Naive thymus-derived CD8-positive, alpha-beta T cell (primary cell): Measurements from ENCODE around the gene VPS39. TPM values are rescaled to one million over a fixed set of nuclear protein-coding genes. Genes with fewer than 3 reads are reported as not detected.

Experiments used
- ATAC-seq, 2 donors: fragments of 150-1000 bp; cut with Tn5 transposase in 1 of 2; sonication (Bioruptor Pico), chemical (Tn5 transposase) in 1 of 2; 1 replicate in 1 of 2; 2 replicates in 1 of 2; pipeline ENCODE4 v1.10.0; 2021; ENCODE audit warnings: mild to moderate bottlenecking in 2 of 2, moderate library complexity in 2 of 2
- POLR2A ChIA-PET: fragments of 350-600 bp; sonication (Branson Sonifier 250); formaldehyde crosslinking; loops from one replicate; lab custom pipeline; 2021; ENCODE audit warnings: antibody characterized with exemption; lab: Charles Lee
- DNase-seq, 10 donors: peaks; one replicate each; pipeline versions ENCODE4 v3.0.0 to v3.0.0-alpha.2; 2020 to 2022
- H3K27ac Mint-ChIP-seq, 10 donors: one replicate each; pipeline ENCODE4 v1.8.0; 2020 to 2022; ENCODE audit warnings: mild to moderate bottlenecking in 10 of 10, mixed read lengths in 10 of 10, moderate library complexity in 4 of 10, inconsistent platforms in 1 of 10
- H3K27me3 Mint-ChIP-seq, 5 donors: one replicate each; pipeline ENCODE4 v1.8.0; 2021 to 2022; ENCODE audit warnings: mixed read lengths in 5 of 5
- H3K36me3 Mint-ChIP-seq, 3 donors: one replicate each; pipeline ENCODE4 v1.8.0; 2020 to 2022; ENCODE audit warnings: mixed read lengths in 3 of 3, mild to moderate bottlenecking in 2 of 3, inconsistent platforms in 1 of 3
- H3K4me1 Mint-ChIP-seq, 4 donors: one replicate each; pipeline ENCODE4 v1.8.0; 2021 to 2022; ENCODE audit warnings: mixed read lengths in 4 of 4
- H3K4me3 Mint-ChIP-seq, 10 donors: one replicate each; pipeline ENCODE4 v1.8.0; 2020 to 2022; ENCODE audit warnings: mild to moderate bottlenecking in 10 of 10, mixed read lengths in 10 of 10, moderate library complexity in 6 of 10, inconsistent platforms in 1 of 10
- H3K9me3 Mint-ChIP-seq, 9 donors: one replicate each; pipeline ENCODE4 v1.8.0; 2020 to 2022; ENCODE audit warnings: mixed read lengths in 9 of 9, mild to moderate bottlenecking in 3 of 9, inconsistent platforms in 1 of 9, moderate library complexity in 1 of 9
- polyA plus RNA-seq, 3 donors: library from polyadenylated mRNA; unstranded; fragments of 300-500 nt; fragmentation: Illumina TruSeq; gene quantifications; one replicate each; pipeline ENCODE4 v1.2.3, GENCODE V29; 2021
- total RNA-seq, 8 experiments: library from RNA in 2 of 8; stranded (reverse) in 2 of 8; gene quantifications; one replicate each; pipeline ENCODE4 v1.2.3 and lab custom pipeline; 2021 to 2026

Gene VPS39
- total and polyA plus RNA-seq, 5 experiments from 2014 or later, result 26.9 to 113 (median 40.5) TPM

- POLR2A ChIA-PET, result no interaction called here
- Mint-ChIP-seq H3K9me3 (no peaks in the 10 kb centered on the region), H3K4me3 (no peak overlapping the region), H3K36me3 (peaks cover under 1 to 87% (median 27%) of the 10 kb centered on the region in 3 donors), H3K4me1 (peaks cover 9 to 26% (median 15%) of the 10 kb centered on the region in 4 donors), H3K27ac (peak overlapping the region in 2 of 10 donors; percentile 0 to 7), H3K27me3 (no peaks in the 10 kb centered on the region)
- ATAC-seq (no peak), DNase-seq (no peak)
These were observed 16.3 kb downstream of the VPS39 start for GRCh38 chr15:42191610-42192346.

- Mint-ChIP-seq H3K4me1 (peaks cover 8 to 19% (median 10%) of the 10 kb centered on the region in 4 donors), H3K36me3 (peaks cover 5 to 90% (median 24%) of the 10 kb centered on the region in 3 donors), H3K9me3 (no peaks in the 10 kb centered on the region), H3K27ac (peak overlapping the region in 6 of 10 donors; percentile 0 to 75 (median 24)), H3K4me3 (no peak overlapping the region), H3K27me3 (no peaks in the 10 kb centered on the region)
- no peak for DNase-seq
- ATAC-seq, result no peak
- POLR2A ChIA-PET, result no interaction called here
These were observed 17.7 kb downstream of the VPS39 start for GRCh38 chr15:42190370-42190769.

- ATAC-seq (no peak), DNase-seq (no peak)
- no peak overlapping the region for H3K4me3 Mint-ChIP-seq
- no peaks in the 10 kb centered on the region for H3K27me3 Mint-ChIP-seq
- H3K27ac Mint-ChIP-seq, result peak overlapping the region in 2 of 10 donors; percentile 9 to 40
- peaks cover 5 to 12% (median 6%) of the 10 kb centered on the region in 4 donors for H3K4me1 Mint-ChIP-seq
- POLR2A ChIA-PET, result no interaction called here
- H3K9me3 Mint-ChIP-seq, result no peaks in the 10 kb centered on the region
- peaks cover 9 to 92% (median 37%) of the 10 kb centered on the region in 3 donors for H3K36me3 Mint-ChIP-seq
These were observed 22.3 kb downstream of the VPS39 start for GRCh38 chr15:42185801-42186200.

GRCh38 chr15:42184736-42185135 is 23.4 kb downstream of the VPS39 start:
- Mint-ChIP-seq H3K36me3 (peaks cover 9 to 92% (median 37%) of the 10 kb centered on the region in 3 donors), H3K9me3 (no peaks in the 10 kb centered on the region), H3K27ac (peak overlapping the region in 1 of 10 donors; percentile 40), H3K4me1 (peaks cover 0 to 7% (median 2%) of the 10 kb centered on the region in 4 donors), H3K4me3 (no peak overlapping the region), H3K27me3 (no peaks in the 10 kb centered on the region)
- DNase-seq (no peak), ATAC-seq (no peak)
- POLR2A ChIA-PET, result no interaction called here

GRCh38 chr15:42184296-42184695 is 23.8 kb downstream of the VPS39 start:
- Mint-ChIP-seq H3K4me1 (peaks cover 0 to 7% (median 2%) of the 10 kb centered on the region in 4 donors), H3K36me3 (peaks cover 9 to 91% (median 37%) of the 10 kb centered on the region in 3 donors), H3K27ac (peak overlapping the region in 1 of 10 donors; percentile 1), H3K4me3 (peak overlapping the region in 1 of 10 donors; percentile 15), H3K27me3 (no peaks in the 10 kb centered on the region), H3K9me3 (no peaks in the 10 kb centered on the region)
- POLR2A ChIA-PET, result no interaction called here
- DNase-seq (no peak), ATAC-seq (no peak)

- Mint-ChIP-seq H3K9me3 (no peaks in the 10 kb centered on the region), H3K36me3 (peaks cover 13 to 91% (median 39%) of the 10 kb centered on the region in 3 donors), H3K27ac (peak overlapping the region in 5 of 10 donors; percentile 3 to 78 (median 27)), H3K27me3 (no peaks in the 10 kb centered on the region), H3K4me3 (no peak overlapping the region), H3K4me1 (peaks cover 0 to 7% (median 2%) of the 10 kb centered on the region in 4 donors)
- no peak for ATAC-seq
- POLR2A ChIA-PET, result no interaction called here
- DNase-seq, result no peak
These were observed 25.1 kb downstream of the VPS39 start for GRCh38 chr15:42182961-42183360.

- H3K4me1 Mint-ChIP-seq, result peaks cover 0 to 7% (median 2%) of the 10 kb centered on the region in 4 donors
- no peak overlapping the region for H3K4me3 Mint-ChIP-seq
- POLR2A ChIA-PET, result no interaction called here
- DNase-seq (no peak), ATAC-seq (no peak)
- H3K36me3 Mint-ChIP-seq, result peaks cover 14 to 91% (median 38%) of the 10 kb centered on the region in 3 donors
- H3K9me3 Mint-ChIP-seq, result no peaks in the 10 kb centered on the region
- H3K27me3 Mint-ChIP-seq, result no peaks in the 10 kb centered on the region
- H3K27ac Mint-ChIP-seq, result peak overlapping the region in 1 of 10 donors; percentile 27
These were observed 25.7 kb downstream of the VPS39 start for GRCh38 chr15:42182328-42182886.

- Mint-ChIP-seq H3K4me3 (no peak overlapping the region), H3K27ac (peak overlapping the region in 2 of 10 donors; percentile 3 to 60), H3K9me3 (no peaks in the 10 kb centered on the region), H3K4me1 (no peaks in the 10 kb centered on the region), H3K27me3 (no peaks in the 10 kb centered on the region), H3K36me3 (peaks cover 17 to 89% (median 37%) of the 10 kb centered on the region in 3 donors)
- DNase-seq (no peak), ATAC-seq (no peak)
- POLR2A ChIA-PET, result no interaction called here
These were observed 30.0 kb downstream of the VPS39 start for GRCh38 chr15:42178056-42178455.

- no peak overlapping the region for H3K4me3 Mint-ChIP-seq
- no peaks in the 10 kb centered on the region for H3K27me3 Mint-ChIP-seq
- POLR2A ChIA-PET, result no interaction called here
- no peak for DNase-seq
- peaks cover 0 to 9% (median 0%) of the 10 kb centered on the region in 4 donors for H3K4me1 Mint-ChIP-seq
- H3K36me3 Mint-ChIP-seq, result peaks cover 13 to 92% (median 42%) of the 10 kb centered on the region in 3 donors
- no peak for ATAC-seq
- no peaks in the 10 kb centered on the region for H3K9me3 Mint-ChIP-seq
- H3K27ac Mint-ChIP-seq, result peak overlapping the region in 2 of 10 donors; percentile 7 to 22
These were observed 32.4 kb downstream of the VPS39 start for GRCh38 chr15:42175671-42176070.

GRCh38 chr15:42172475-42172874 is 35.6 kb downstream of the VPS39 start:
- H3K4me3 Mint-ChIP-seq, result no peak overlapping the region
- peaks cover 0 to 9% (median 0%) of the 10 kb centered on the region in 4 donors for H3K4me1 Mint-ChIP-seq
- no peaks in the 10 kb centered on the region for H3K9me3 Mint-ChIP-seq
- H3K27me3 Mint-ChIP-seq, result no peaks in the 10 kb centered on the region
- POLR2A ChIA-PET, result no interaction called here
- peaks cover 8 to 91% (median 31%) of the 10 kb centered on the region in 3 donors for H3K36me3 Mint-ChIP-seq
- H3K27ac Mint-ChIP-seq, result peak overlapping the region in 4 of 10 donors; percentile 12 to 47 (median 34)
- ATAC-seq (no peak), DNase-seq (no peak)

GRCh38 chr15:42171795-42172194 is 36.3 kb downstream of the VPS39 start:
- ATAC-seq (no peak), DNase-seq (no peak)
- Mint-ChIP-seq H3K27me3 (no peaks in the 10 kb centered on the region), H3K9me3 (no peaks in the 10 kb centered on the region), H3K27ac (peak overlapping the region in 6 of 10 donors; percentile 12 to 47 (median 30)), H3K36me3 (peaks cover 8 to 91% (median 33%) of the 10 kb centered on the region in 3 donors), H3K4me1 (peaks cover 0 to 9% (median 0%) of the 10 kb centered on the region in 4 donors), H3K4me3 (no peak overlapping the region)
- POLR2A ChIA-PET, result no interaction called here

- H3K9me3 Mint-ChIP-seq, result no peaks in the 10 kb centered on the region
- no peak overlapping the region for H3K4me3 Mint-ChIP-seq
- peaks cover 0 to 9% (median under 1%) of the 10 kb centered on the region in 4 donors for H3K4me1 Mint-ChIP-seq
- ATAC-seq (no peak), DNase-seq (no peak)
- no peaks in the 10 kb centered on the region for H3K27me3 Mint-ChIP-seq
- peaks cover 8 to 93% (median 33%) of the 10 kb centered on the region in 3 donors for H3K36me3 Mint-ChIP-seq
- H3K27ac Mint-ChIP-seq, result peak overlapping the region in 3 of 10 donors; percentile 37 to 47 (median 41)
- POLR2A ChIA-PET, result no interaction called here
These were observed 37.0 kb downstream of the VPS39 start for GRCh38 chr15:42171122-42171521.
